ENCODE data around the gene GPR180.

GPR180 gene

DNA sequence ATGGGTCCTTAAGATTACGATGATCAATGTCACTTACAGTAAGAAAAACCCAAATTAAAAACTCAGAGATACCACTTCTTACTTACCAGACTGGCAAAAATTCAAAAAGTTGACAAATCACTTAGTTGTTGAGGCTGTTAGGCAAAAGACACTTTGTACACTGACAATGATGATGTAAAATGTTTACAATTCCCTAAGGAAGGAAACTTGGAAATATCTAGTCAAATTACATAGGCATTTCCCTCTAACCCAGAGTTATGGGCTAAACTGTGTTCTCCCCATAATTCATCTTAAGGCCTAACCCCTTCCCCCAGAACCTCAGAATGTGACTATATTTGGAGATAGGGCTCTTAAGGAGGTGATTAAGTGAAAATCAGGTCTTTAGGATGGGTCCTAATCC, 17.7 kb upstream of the GPR180 start:
- H3K4me1 Mint-ChIP-seq (ENCODE audit: low read depth): peaks cover 7% of the 10 kb centered on the region
- H3K27ac Mint-ChIP-seq: no peak overlapping the region
- no peaks in the 10 kb centered on the region for H3K27me3 Mint-ChIP-seq (ENCODE audit: low read depth)
- no peaks in the 10 kb centered on the region for H3K9me3 Mint-ChIP-seq
- peaks cover 46% of the 10 kb centered on the region for H3K36me3 Mint-ChIP-seq (ENCODE audit: low read depth)
- H3K4me3 Mint-ChIP-seq: no peak overlapping the region

DNA sequence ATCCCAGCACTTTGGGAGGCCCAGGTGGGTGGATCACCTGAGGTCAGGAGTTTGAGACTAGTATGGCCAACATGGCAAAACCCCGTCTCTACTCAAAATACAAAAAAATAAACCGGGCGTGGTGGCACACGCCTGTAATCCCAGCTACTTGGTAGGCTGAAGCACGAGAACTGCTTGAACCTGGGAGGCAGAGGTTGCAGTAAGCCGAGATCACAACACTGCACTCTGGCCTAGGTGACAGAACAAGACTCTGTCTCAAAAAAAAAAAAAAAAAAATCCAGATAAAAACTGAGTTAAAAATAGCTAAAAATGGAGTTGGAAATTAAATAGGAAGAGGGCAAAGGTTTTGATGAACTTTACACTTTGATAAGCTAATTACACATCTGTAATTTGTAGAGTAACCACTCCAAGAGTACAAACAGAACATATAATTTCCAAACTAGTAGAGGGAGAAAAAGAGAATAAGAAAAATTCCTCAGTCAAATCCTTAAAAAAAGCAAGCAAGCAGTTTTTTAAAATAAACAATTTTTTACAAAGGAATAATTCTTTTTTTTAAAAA, 16.0 kb upstream of the GPR180 start:
- Mint-ChIP-seq H3K4me3 (no peak overlapping the region), H3K27ac (no peak overlapping the region), H3K36me3 (ENCODE audit: low read depth) (peaks cover 45% of the 10 kb centered on the region), H3K9me3 (no peaks in the 10 kb centered on the region), H3K27me3 (ENCODE audit: low read depth) (no peaks in the 10 kb centered on the region), H3K4me1 (ENCODE audit: low read depth) (peaks cover 14% of the 10 kb centered on the region)

- H3K9me3 Mint-ChIP-seq: no peaks in the 10 kb centered on the region
- H3K27me3 Mint-ChIP-seq (ENCODE audit: low read depth): no peaks in the 10 kb centered on the region
- no peak overlapping the region for H3K27ac Mint-ChIP-seq
- no peak overlapping the region for H3K4me3 Mint-ChIP-seq
- H3K36me3 Mint-ChIP-seq (ENCODE audit: low read depth): peaks cover 41% of the 10 kb centered on the region
- peaks cover 16% of the 10 kb centered on the region for H3K4me1 Mint-ChIP-seq (ENCODE audit: low read depth)
Observed at GRCh38 chr13:94586371-94586770, 15.3 kb upstream of the GPR180 start.

DNA sequence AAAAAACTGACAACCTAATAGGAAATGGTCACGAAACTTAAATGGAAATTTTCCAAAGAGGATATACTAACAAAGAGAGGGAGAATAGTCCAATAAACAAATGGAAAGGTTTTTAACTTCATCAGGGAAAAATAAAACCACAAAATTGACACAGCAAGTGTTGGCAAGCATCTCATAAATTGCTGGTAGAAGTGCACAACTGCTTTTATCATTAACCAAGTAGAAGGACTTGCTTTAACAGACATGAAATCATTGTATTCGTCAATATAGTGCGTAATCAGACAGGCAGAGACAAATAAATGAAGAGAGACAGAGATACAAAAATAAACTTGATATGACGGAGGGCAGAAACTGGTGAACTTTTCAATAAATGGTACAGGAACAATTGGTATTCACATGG, 13.1 kb upstream of the GPR180 start:
- peaks cover 30% of the 10 kb centered on the region for H3K36me3 Mint-ChIP-seq (ENCODE audit: low read depth)
- H3K27ac Mint-ChIP-seq: no peak overlapping the region
- peaks cover 16% of the 10 kb centered on the region for H3K4me1 Mint-ChIP-seq (ENCODE audit: low read depth)
- H3K4me3 Mint-ChIP-seq: no peak overlapping the region
- no peaks in the 10 kb centered on the region for H3K9me3 Mint-ChIP-seq
- H3K27me3 Mint-ChIP-seq (ENCODE audit: low read depth): no peaks in the 10 kb centered on the region

GRCh38 chr13:94590744-94591143, 10.9 kb upstream of the GPR180 start:
- H3K36me3 Mint-ChIP-seq (ENCODE audit: low read depth): peaks cover 27% of the 10 kb centered on the region
- no peaks in the 10 kb centered on the region for H3K27me3 Mint-ChIP-seq (ENCODE audit: low read depth)
- no peak overlapping the region for H3K4me3 Mint-ChIP-seq
- peaks cover 29% of the 10 kb centered on the region for H3K4me1 Mint-ChIP-seq (ENCODE audit: low read depth)
- H3K9me3 Mint-ChIP-seq: no peaks in the 10 kb centered on the region
- H3K27ac Mint-ChIP-seq: no peak overlapping the region

- Mint-ChIP-seq H3K36me3 (ENCODE audit: low read depth) (peaks cover 9% of the 10 kb centered on the region), H3K27ac (peak overlapping the region; percentile 91), H3K4me3 (peak overlapping the region; percentile 95), H3K9me3 (no peaks in the 10 kb centered on the region), H3K4me1 (ENCODE audit: low read depth) (peaks cover 26% of the 10 kb centered on the region), H3K27me3 (ENCODE audit: low read depth) (no peaks in the 10 kb centered on the region)
Observed at GRCh38 chr13:94595001-94595949, 6.4 kb upstream of the GPR180 start.

DNA sequence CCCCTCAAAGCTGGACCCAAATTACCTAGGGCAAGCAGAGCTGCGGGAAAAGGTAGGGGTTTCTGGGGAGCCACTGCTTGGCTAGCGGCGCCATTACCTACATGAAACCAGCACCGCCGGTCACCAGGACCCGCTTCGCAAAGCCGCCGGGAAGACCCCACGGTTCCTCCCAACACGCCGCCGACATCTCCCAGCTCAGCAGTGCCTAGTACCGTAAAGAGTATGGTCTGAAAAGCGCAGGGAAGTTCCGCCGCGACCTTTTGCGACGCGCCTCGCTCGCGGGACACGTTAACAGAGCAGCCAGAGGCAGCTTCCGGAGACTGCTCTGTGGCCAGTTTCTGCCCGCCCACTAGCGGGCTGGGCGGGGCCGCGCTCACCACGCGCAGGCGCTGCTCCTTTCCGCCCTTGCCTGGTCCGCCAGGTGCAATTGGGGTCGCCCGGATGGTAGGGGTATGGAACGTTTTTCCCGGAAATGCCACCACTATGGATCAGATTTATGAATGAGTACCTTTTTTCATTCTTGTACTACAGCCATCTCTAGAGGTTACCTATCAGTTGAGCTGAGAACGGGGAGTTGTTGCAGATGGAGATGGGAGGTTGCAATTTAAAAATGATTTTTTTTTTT, 5.6 kb upstream of the GPR180 start, which contains the start of gene TGDS:
Gene TGDS (minus strand): TSS at position 203 of the 625 bp plus-strand sequence. CDS start 16 bp downstream, at position 187.
- Mint-ChIP-seq H3K4me3 (peak within 1 kb of the TSS; percentile 95), H3K27me3 (ENCODE audit: low read depth) (no peaks in the 10 kb centered on the region), H3K27ac (peak within 1 kb of the TSS; percentile 91), H3K4me1 (ENCODE audit: low read depth) (peaks cover 28% of the 10 kb centered on the region), H3K9me3 (peaks cover 5% of the 10 kb centered on the region), H3K36me3 (ENCODE audit: low read depth) (peaks cover 10% of the 10 kb centered on the region)

GRCh38 chr13:94596575-94596971, 5.1 kb upstream of the GPR180 start:
- Mint-ChIP-seq H3K4me1 (ENCODE audit: low read depth) (peaks cover 30% of the 10 kb centered on the region), H3K27me3 (ENCODE audit: low read depth) (no peaks in the 10 kb centered on the region), H3K36me3 (ENCODE audit: low read depth) (peaks cover 10% of the 10 kb centered on the region), H3K27ac (peak overlapping the region; percentile 91), H3K4me3 (peak overlapping the region; percentile 95), H3K9me3 (peaks cover 5% of the 10 kb centered on the region)

DNA sequence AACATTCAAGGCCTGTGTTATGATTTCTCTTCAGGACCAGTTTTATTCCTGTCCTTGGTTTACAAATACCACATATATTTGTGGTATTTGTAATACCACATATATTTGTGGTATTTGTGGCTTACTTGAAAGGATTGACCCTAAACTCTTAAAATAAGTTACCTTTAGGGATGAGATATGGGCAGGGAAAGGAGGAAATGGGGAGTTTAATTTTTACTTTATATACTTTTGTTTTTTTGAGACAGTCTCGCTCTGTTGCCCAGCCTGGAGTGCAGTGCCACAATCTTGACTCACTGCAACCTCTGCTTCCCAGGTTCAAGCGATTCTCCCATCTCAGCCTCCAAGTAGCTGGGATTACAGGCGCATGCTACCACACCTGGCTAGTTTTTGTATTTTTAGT, 3.4 kb upstream of the GPR180 start:
- H3K27me3 Mint-ChIP-seq (ENCODE audit: low read depth): no peaks in the 10 kb centered on the region
- H3K9me3 Mint-ChIP-seq: peaks cover 5% of the 10 kb centered on the region
- no peak overlapping the region for H3K27ac Mint-ChIP-seq
- H3K36me3 Mint-ChIP-seq (ENCODE audit: low read depth): peaks cover 8% of the 10 kb centered on the region
- peaks cover 39% of the 10 kb centered on the region for H3K4me1 Mint-ChIP-seq (ENCODE audit: low read depth)
- H3K4me3 Mint-ChIP-seq: no peak overlapping the region

GRCh38 chr13:94599877-94600276, 1.8 kb upstream of the GPR180 start:
- Mint-ChIP-seq H3K27ac (no peak overlapping the region), H3K27me3 (ENCODE audit: low read depth) (no peaks in the 10 kb centered on the region), H3K36me3 (ENCODE audit: low read depth) (peaks cover 6% of the 10 kb centered on the region), H3K9me3 (peaks cover 5% of the 10 kb centered on the region), H3K4me3 (no peak overlapping the region), H3K4me1 (ENCODE audit: low read depth) (peaks cover 29% of the 10 kb centered on the region)

GRCh38 chr13:94602467-94602866, 810 bp downstream of the GPR180 start:
- Mint-ChIP-seq H3K4me1 (ENCODE audit: low read depth) (peaks cover 31% of the 10 kb centered on the region), H3K27ac (peak overlapping the region; percentile 70), H3K4me3 (peak overlapping the region; percentile 85), H3K36me3 (ENCODE audit: low read depth) (peaks cover 22% of the 10 kb centered on the region), H3K27me3 (ENCODE audit: low read depth) (no peaks in the 10 kb centered on the region), H3K9me3 (peaks cover 5% of the 10 kb centered on the region)

GRCh38 chr13:94607056-94607455, 5.4 kb downstream of the GPR180 start:
- Mint-ChIP-seq H3K9me3 (no peaks in the 10 kb centered on the region), H3K4me3 (no peak overlapping the region), H3K27me3 (ENCODE audit: low read depth) (no peaks in the 10 kb centered on the region), H3K36me3 (ENCODE audit: low read depth) (peaks cover 34% of the 10 kb centered on the region), H3K4me1 (ENCODE audit: low read depth) (peaks cover 31% of the 10 kb centered on the region), H3K27ac (no peak overlapping the region)

DNA sequence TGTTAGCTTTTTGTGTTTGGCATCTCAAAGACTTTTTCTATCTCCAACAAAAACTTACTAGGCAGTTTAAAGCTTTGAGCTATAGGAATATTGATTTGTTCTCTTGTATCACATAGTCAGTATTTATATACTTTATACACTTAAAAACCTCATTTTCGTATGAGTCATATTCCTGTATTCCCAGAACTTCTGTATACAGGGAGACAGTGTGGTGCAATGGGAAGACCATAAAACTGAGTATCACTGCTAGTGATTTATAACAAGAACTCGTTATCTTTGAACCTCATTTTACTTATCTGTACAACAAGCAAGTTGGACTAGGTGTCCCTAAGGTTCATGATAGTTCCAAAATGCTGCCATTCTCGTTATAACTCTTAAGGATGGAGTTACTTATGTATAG, 6.3 kb downstream of the GPR180 start:
- Mint-ChIP-seq H3K27ac (no peak overlapping the region), H3K4me3 (no peak overlapping the region)

DNA sequence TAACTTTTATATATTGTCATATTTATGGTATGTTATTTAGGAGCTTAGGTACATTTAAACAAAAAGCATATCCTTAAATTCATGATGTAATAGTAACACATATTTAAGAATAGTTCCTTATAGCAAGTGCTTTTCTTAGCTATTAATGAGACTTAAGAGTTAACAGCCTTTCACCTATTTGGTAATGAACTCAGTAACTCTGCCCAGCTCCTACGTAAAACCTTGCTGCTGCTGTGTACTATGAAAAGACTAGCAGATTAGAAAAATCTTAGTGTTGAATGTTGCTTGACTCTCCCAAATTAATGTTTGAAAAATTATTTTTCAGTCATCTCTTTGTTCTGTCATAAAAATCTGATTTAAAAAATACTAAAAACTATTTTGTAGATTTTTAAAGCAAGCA, 6.9 kb downstream of the GPR180 start:
- H3K4me1 Mint-ChIP-seq (ENCODE audit: low read depth): peaks cover 23% of the 10 kb centered on the region
- H3K9me3 Mint-ChIP-seq: no peaks in the 10 kb centered on the region
- no peak overlapping the region for H3K4me3 Mint-ChIP-seq
- H3K27me3 Mint-ChIP-seq (ENCODE audit: low read depth): no peaks in the 10 kb centered on the region
- H3K36me3 Mint-ChIP-seq (ENCODE audit: low read depth): peaks cover 38% of the 10 kb centered on the region
- no peak overlapping the region for H3K27ac Mint-ChIP-seq

More for the DNA sequence above, 6.3 kb downstream of the GPR180 start:
- H3K27me3 Mint-ChIP-seq (ENCODE audit: low read depth): no peaks in the 10 kb centered on the region
- H3K36me3 Mint-ChIP-seq (ENCODE audit: low read depth): peaks cover 37% of the 10 kb centered on the region
- H3K9me3 Mint-ChIP-seq: no peaks in the 10 kb centered on the region
- peaks cover 25% of the 10 kb centered on the region for H3K4me1 Mint-ChIP-seq (ENCODE audit: low read depth)

DNA sequence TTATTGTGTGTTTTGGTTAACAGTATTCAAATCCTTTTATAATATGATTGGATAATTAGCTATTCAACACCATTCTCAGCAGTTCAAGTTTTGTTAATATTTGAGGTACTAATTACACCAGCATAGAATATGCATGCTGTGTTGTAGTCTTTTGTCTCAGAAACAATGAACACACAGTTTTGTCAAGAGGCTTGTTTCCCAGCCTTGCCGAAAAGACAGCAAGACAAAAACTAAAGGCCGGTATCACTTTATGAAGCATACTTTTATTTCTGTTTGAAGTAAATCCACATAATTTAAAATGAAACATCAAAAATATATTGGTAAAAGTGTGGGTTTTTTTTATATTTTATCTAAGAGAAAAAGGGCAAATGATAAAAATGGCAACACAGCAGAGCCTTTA, 7.5 kb downstream of the GPR180 start:
- Mint-ChIP-seq H3K36me3 (ENCODE audit: low read depth) (peaks cover 38% of the 10 kb centered on the region), H3K4me1 (ENCODE audit: low read depth) (peaks cover 23% of the 10 kb centered on the region), H3K4me3 (no peak overlapping the region), H3K27me3 (ENCODE audit: low read depth) (no peaks in the 10 kb centered on the region), H3K27ac (no peak overlapping the region), H3K9me3 (no peaks in the 10 kb centered on the region)
